C4-2B (cell line): Measurements from ENCODE around the gene STK17B.

ENCODE experiments used
- ZFX ChIP-seq: fragments of 450-650 bp; IDR thresholded peaks from 2 replicates; pipeline ENCODE4 v1.6.1; 2017
- TF ChIP-seq, protein P1 (sequence below): fragments of 450-650 bp; conservative IDR thresholded peaks from 2 replicates; pipeline ENCODE4 v1.5.1; 2017; ENCODE audit warnings: mild to moderate bottlenecking

DNA sequence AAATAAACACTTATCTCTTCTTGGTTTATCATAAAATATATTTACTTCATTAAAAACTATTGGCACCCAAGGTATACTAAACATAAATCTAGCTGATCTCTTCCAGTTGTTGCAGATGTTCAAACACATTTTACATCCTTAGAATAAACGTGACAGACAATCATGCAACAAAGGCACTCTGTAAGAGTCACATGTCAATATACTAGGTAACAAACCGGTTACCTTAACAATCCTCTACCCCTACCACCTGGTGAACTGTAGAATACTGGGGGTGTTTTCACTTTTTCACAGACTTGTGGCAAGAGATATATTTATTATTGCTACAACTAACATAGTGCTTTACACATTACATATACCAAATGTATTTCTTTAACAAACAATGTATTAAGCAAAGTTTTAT is 15.8 kb downstream of the STK17B start:
- TF ChIP-seq, protein P1, sequence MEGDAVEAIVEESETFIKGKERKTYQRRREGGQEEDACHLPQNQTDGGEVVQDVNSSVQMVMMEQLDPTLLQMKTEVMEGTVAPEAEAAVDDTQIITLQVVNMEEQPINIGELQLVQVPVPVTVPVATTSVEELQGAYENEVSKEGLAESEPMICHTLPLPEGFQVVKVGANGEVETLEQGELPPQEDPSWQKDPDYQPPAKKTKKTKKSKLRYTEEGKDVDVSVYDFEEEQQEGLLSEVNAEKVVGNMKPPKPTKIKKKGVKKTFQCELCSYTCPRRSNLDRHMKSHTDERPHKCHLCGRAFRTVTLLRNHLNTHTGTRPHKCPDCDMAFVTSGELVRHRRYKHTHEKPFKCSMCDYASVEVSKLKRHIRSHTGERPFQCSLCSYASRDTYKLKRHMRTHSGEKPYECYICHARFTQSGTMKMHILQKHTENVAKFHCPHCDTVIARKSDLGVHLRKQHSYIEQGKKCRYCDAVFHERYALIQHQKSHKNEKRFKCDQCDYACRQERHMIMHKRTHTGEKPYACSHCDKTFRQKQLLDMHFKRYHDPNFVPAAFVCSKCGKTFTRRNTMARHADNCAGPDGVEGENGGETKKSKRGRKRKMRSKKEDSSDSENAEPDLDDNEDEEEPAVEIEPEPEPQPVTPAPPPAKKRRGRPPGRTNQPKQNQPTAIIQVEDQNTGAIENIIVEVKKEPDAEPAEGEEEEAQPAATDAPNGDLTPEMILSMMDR: no peak
- TF ChIP-seq ZFX: no peak
